GM23248 (cell line): ENCODE results near the gene ABCB9. TPM values are rescaled to one million over a fixed set of nuclear protein-coding genes. Genes with fewer than 3 reads are reported as not detected.
"Not testable (repeated sequence)": the region's sequence is repeated elsewhere in the genome, so short reads cannot be mapped to it uniquely, and the experiment has no call there.

Source experiments
- DNase-seq: peaks from one replicate; pipeline ENCODE4 v3.0.0-alpha.2; 2015
- H2AFZ ChIP-seq: fragments of 200-600 bp; sonication (generic); 2 replicates; pipeline ENCODE4 v1.6.1; 2016; ENCODE audit warnings: antibody characterized with exemption
- H3F3A ChIP-seq: fragments of 200-600 bp; sonication (generic); 2 replicates; pipeline ENCODE4 v1.6.1; 2016; ENCODE audit warnings: mild to moderate bottlenecking, antibody characterized with exemption, mixed run types; ENCODE audit not compliant: insufficient read depth
- H3K27ac ChIP-seq: fragments of 200-600 bp; sonication (generic); 2 replicates; pipeline ENCODE4 v1.5.1; 2016; ENCODE audit warnings: mild to moderate bottlenecking
- H3K27me3 ChIP-seq: fragments of 200-600 bp; sonication (generic); replicated peaks from 2 replicates; pipeline ENCODE4 v1.6.1; 2016; ENCODE audit warnings: mild to moderate bottlenecking; ENCODE audit not compliant: insufficient read depth
- H3K36me3 ChIP-seq: fragments of 200-600 bp; sonication (generic); 2 replicates; pipeline ENCODE4 v1.6.1; 2016; ENCODE audit warnings: low read depth, mild to moderate bottlenecking
- H3K4me1 ChIP-seq: fragments of 200-600 bp; sonication (generic); 2 replicates; pipeline ENCODE4 v1.6.1; 2016; ENCODE audit warnings: mild to moderate bottlenecking; ENCODE audit not compliant: insufficient read depth
- H3K4me2 ChIP-seq: fragments of 200-600 bp; sonication (generic); one replicate; pipeline ENCODE4 v1.6.1; 2016; ENCODE audit warnings: mild to moderate bottlenecking; ENCODE audit not compliant: unreplicated experiment
- H3K4me3 ChIP-seq: fragments of 200-600 bp; sonication (generic); 2 replicates; pipeline ENCODE4 v1.5.1; 2016; ENCODE audit warnings: mild to moderate bottlenecking
- H3K79me2 ChIP-seq: fragments of 200-600 bp; sonication (generic); 2 replicates; pipeline ENCODE4 v1.6.1; 2016; ENCODE audit warnings: mild to moderate bottlenecking; ENCODE audit not compliant: insufficient read depth
- H3K9ac ChIP-seq: fragments of 200-600 bp; sonication (generic); 2 replicates; pipeline ENCODE4 v1.6.1; 2016; ENCODE audit warnings: mild to moderate bottlenecking
- H3K9me2 ChIP-seq: fragments of 200-600 bp; sonication (generic); 2 replicates; pipeline ENCODE4 v1.6.1; 2016; ENCODE audit warnings: mixed run types, mild to moderate bottlenecking, moderate library complexity; ENCODE audit not compliant: insufficient read depth
- H3K9me3 ChIP-seq: fragments of 200-600 bp; sonication (generic); one replicate; pipeline ENCODE4 v1.6.1; 2017; ENCODE audit warnings: low read depth
- H4K20me1 ChIP-seq: fragments of 200-600 bp; sonication (generic); 2 replicates; pipeline ENCODE4 v1.6.0; 2016; ENCODE audit not compliant: insufficient read depth
- EZH2 ChIP-seq: fragments of 200-600 bp; sonication (generic); IDR thresholded peaks from 2 replicates; pipeline ENCODE4 v1.6.1; 2018; ENCODE audit warnings: antibody characterized with exemption, mild to moderate bottlenecking; ENCODE audit not compliant: insufficient read depth, poor library complexity, severe bottlenecking
- EZH2phosphoT487 ChIP-seq: fragments of 200-600 bp; sonication (generic); IDR thresholded peaks from 2 replicates; pipeline ENCODE4 v1.6.1; 2018; ENCODE audit warnings: antibody characterized with exemption, moderate library complexity, mild to moderate bottlenecking, low read depth; ENCODE audit not compliant: insufficient read depth
- WGBS, 2 experiments: methylation state at CpG; one replicate each; pipeline ENCODE4 v1.1.6; 2015 to 2017; ENCODE audit warnings: low lambda C conversion rate in 2 of 2, low coverage in 1 of 2; ENCODE audit errors: missing lambda C conversion rate in 2 of 2; 5-methylcytosine and 5-hydroxymethylcytosine counted together
- in situ Hi-C: fragments of 300-500 bp; cut with MboI; formaldehyde crosslinking; loops from 2 replicates; pipeline ENCODE4 v1.15.0; 2020
- polyA plus RNA-seq: library from polyadenylated mRNA; unstranded; fragments of >200 nt; fragmentation: Nextera tagmentation; extraction: Ambion mirVana; gene quantifications from 2 replicates; pipeline ENCODE4 v1.2.1, GENCODE V29; 2016
- total RNA-seq: library from RNA; depleted of rRNA; stranded (reverse); fragments of >200 nt; shearing (Covaris generic); gene quantifications from 2 replicates; pipeline ENCODE4 v1.2.3, GENCODE V29; 2014

Gene ABCB9
- total and polyA plus RNA-seq, 2 experiments from 2014 or later = 2.2 to 4.4 TPM

DNA sequence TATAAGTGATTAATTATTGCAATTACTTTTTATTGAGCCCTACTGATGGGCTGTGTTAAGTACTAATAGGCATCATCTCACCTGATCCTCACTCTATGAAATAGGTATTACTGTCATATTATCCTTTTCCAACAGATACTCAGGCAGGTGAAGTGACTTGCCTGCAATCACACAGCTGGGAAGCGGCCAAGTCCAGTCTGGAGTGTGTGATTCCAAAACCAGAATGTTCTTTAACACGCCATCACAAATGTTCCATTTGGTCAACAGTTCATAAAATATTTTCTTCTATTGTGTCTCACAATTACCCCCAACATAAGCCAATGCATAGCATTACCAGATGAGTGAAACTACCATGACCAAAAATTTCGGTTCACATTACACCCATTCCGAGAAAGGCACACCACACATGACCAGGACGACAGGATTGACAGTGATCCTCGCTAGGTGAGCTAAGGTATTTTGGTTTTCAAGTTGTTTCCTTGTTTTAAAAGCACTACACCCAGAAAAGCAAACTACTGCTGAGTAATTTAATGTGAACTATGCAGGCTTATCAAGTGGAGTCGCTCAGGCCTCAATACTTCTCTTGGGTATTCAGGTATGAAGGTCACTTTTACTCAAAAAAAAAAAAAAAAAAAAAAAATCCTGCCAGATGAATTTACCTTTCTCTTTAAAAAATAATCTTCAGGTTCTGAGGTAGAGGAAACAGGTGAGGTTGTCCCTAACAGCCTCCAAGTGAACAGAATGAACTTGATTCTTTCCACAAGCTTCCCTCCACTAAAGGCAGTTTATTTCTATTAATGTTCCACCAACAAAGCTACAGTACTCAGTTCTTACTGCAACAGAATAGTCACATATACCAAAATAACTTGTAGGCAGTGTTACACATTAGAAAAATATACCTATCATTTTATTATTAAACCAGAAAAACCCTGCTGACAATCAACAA, 72.8 kb downstream of the ABCB9 start:
- Histone ChIP-seq H3K4me2 (peak overlapping the region; percentile 92), H3K36me3 (no peaks in the 10 kb centered on the region), H3K4me3 (peak overlapping the region; percentile 90), H3K9me3 (no peaks in the 10 kb centered on the region), H3K9me2 (no peaks in the 10 kb centered on the region), H4K20me1 (peaks cover 7% of the 10 kb centered on the region; the same call in 1 of the 2 replicates), H3K4me1 (peaks cover 54% of the 10 kb centered on the region), H3K27ac (peak overlapping the region; percentile 34), H3K79me2 (peaks cover 73% of the 10 kb centered on the region), H3K9ac (peak overlapping the region; percentile 96; the same call in 1 of the 2 replicates), H2AFZ (no peak overlapping the region), H3F3A (peaks cover 52% of the 10 kb centered on the region), H3K27me3 (no peaks in the 10 kb centered on the region)
- in situ Hi-C loops = no loop called here
- TF ChIP-seq EZH2phosphoT487 (no peak), EZH2 (no peak)
- DNase-seq = no peak
- WGBS, 2 experiments = 96 to 99% methylated on average over 7 of the region's 7 CpGs

DNA sequence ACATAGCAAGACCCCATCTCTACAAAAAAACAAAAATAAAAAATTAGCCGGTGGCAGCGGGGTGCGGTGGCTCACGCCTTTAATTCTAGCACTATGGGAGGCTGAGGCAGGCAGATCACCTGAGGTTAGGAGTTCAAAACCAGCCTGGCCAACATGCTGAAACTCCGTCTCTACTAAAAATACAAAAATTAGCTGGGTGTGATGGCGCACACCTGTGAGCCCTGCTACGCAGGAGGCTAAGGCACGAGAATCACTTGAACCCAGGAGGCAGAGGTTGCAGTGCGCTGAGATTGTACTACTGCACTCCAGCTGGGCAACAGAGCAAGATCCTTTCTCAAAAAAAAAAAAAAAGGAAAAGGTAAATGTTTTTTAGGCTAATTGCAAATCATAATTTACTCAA, 73.5 kb downstream of the ABCB9 start:
- 94 to 99% methylated on average over 9 of the region's 9 CpGs for WGBS, 2 experiments
- not testable (repeated sequence) for H4K20me1 ChIP-seq, H3K4me3 ChIP-seq

DNA sequence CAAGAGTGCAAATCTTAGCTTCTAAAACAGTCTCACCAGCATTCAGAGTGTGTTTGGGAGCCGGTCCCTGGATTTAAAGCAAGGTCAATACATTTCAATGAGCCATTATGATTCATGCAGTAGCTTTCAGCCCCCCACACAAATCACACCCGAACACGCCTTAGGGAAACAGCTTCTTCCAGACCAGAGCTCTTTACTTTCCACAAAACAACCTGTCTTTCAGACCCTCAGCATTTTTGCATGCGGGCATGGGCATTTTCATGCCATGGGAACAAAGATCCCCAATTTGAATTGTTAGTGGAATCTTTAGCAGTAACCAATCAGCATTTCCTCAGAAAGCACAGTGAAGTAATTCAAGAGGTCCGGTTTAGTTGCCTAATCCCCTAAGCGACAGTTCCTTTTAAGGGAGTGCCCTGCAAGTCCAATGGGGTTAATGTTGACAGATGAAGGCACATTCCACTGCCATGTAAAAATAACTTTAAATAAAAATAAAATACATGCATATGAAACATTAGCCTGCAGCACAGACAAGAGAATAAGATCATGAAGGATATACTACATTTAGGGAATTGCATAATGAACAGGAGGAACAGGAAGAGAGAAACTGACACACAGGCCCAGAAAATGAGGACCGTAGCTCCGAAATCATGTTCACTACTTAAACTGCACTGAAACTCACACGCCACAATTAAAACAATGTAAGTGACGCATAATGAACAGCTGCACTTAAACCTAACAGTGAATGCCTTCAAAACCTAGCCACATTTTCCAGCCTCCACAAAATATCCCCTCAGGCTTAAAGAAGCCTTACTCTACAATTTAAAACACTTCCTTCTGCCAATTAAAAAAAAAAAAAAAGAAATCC, 74.4 kb downstream of the ABCB9 start:
- in situ Hi-C loops = no loop called here
- Histone ChIP-seq H3K27me3 (no peaks in the 10 kb centered on the region), H3K4me3 (peak overlapping the region; percentile 45), H3K9me3 (no peaks in the 10 kb centered on the region), H3K79me2 (peaks cover 88% of the 10 kb centered on the region), H3F3A (peaks cover 52% of the 10 kb centered on the region), H2AFZ (no peak overlapping the region), H4K20me1 (peaks cover 7% of the 10 kb centered on the region; the same call in 1 of the 2 replicates), H3K9me2 (no peaks in the 10 kb centered on the region), H3K4me2 (peak overlapping the region; percentile 74), H3K27ac (peak overlapping the region; percentile 57), H3K9ac (peak overlapping the region; percentile 38), H3K36me3 (no peaks in the 10 kb centered on the region), H3K4me1 (peaks cover 59% of the 10 kb centered on the region)
- WGBS, 2 experiments = 59 to 62% methylated on average over 10 of the region's 10 CpGs
- peak; percentile 72 for DNase-seq
- TF ChIP-seq EZH2 = no peak
- TF ChIP-seq EZH2phosphoT487 = no peak

More for the DNA sequence above, 73.5 kb downstream of the ABCB9 start:
- H3F3A ChIP-seq = peaks cover 52% of the 10 kb centered on the region
- H3K9ac ChIP-seq, H3K9me2 ChIP-seq, H3K9me3 ChIP-seq, H3K4me2 ChIP-seq, H3K36me3 ChIP-seq, in situ Hi-C loops, H3K27ac ChIP-seq, DNase-seq, H3K27me3 ChIP-seq, H2AFZ ChIP-seq: not testable (repeated sequence)
- H3K79me2 ChIP-seq = peaks cover 80% of the 10 kb centered on the region
- H3K4me1 ChIP-seq = peaks cover 54% of the 10 kb centered on the region

DNA sequence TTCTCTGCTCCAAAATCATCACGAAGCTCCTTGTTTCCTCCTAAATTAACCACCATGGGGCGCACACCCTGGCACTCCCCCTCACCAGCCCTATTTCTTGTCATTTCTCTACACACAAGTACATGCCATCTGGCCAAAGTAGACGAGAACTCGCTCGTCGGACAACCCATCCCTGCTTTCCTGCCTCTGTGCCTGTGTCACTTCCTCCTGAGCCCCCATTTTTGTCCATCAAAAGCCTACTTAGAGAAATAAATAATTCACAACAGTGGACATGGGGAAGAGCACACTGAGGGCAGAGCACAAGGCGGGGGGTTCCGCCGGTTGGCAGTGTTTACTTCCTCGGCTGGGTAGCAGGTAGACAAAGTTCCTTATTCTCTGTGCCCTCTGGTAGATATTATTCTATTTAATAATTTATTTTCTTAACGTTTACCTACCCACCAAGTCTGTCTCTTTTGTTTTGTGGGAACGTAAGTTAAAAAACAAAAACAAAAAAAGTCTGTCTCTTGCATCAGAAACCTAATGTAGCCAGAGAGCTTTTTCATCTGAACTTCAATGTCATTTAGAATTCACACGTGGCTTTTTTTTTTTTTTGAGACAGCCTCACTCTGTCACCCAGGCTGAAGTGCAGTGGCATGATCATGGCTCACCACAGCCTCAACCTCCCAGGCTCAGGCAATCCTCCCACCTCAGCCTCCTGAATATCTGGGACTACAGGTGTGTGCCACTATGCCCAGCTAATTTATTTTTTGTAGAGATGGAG, 76.3 kb downstream of the ABCB9 start:
- peaks cover 99% of the 10 kb centered on the region for H3K79me2 ChIP-seq
- DNase-seq = no peak
- in situ Hi-C loops = no loop called here
- H3K4me1 ChIP-seq = peaks cover 72% of the 10 kb centered on the region
- 81 to 83% methylated on average over 13 of the region's 13 CpGs for WGBS, 2 experiments
- peaks cover 49% of the 10 kb centered on the region for H3F3A ChIP-seq
- peaks cover 7% of the 10 kb centered on the region; the same call in 1 of the 2 replicates for H4K20me1 ChIP-seq
- H3K9ac ChIP-seq = no peak overlapping the region
- H3K4me2 ChIP-seq = no peak overlapping the region
- TF ChIP-seq EZH2phosphoT487 (no peak), EZH2 (no peak)
- no peaks in the 10 kb centered on the region for H3K9me3 ChIP-seq
- no peaks in the 10 kb centered on the region for H3K36me3 ChIP-seq
- H2AFZ ChIP-seq = no peak overlapping the region
- no peaks in the 10 kb centered on the region for H3K27me3 ChIP-seq
- H3K4me3 ChIP-seq = no peak overlapping the region
- H3K27ac ChIP-seq = no peak overlapping the region
- no peaks in the 10 kb centered on the region for H3K9me2 ChIP-seq
